Astrocyte (in vitro differentiated cells and primary cell): ENCODE data around the gene WASF2. TPM values are rescaled to one million over a fixed set of nuclear protein-coding genes. Genes with fewer than 3 reads are reported as not detected.

Experiments
- DNase-seq: peaks from one replicate; pipeline ENCODE4 v3.0.0-alpha.2; 2010; ENCODE audit warnings: low read depth
- FAIRE-seq: peaks from 2 replicates; lab custom pipeline; 2011; peaks lifted over from hg19 to GRCh38; lab: Jason Lieb, UNC
- H2AFZ ChIP-seq: 2 replicates; pipeline ENCODE4 v1.6.0; 2012; ENCODE audit warnings: low read depth, low read length, inconsistent platforms
- H3K27ac ChIP-seq: 2 replicates; pipeline ENCODE4 v1.5.1; 2011; ENCODE audit warnings: low read depth, low read length, inconsistent platforms
- H3K27me3 ChIP-seq: 2 replicates; pipeline ENCODE4 v1.6.0; 2011; ENCODE audit warnings: low read length, inconsistent platforms; ENCODE audit not compliant: insufficient read depth
- H3K36me3 ChIP-seq: 2 replicates; pipeline ENCODE4 v1.5.1; 2011; ENCODE audit warnings: low read length, inconsistent platforms; ENCODE audit not compliant: insufficient read depth
- H3K4me1 ChIP-seq: 2 replicates; pipeline ENCODE4 v1.5.1; 2011; ENCODE audit warnings: low read length, inconsistent platforms; ENCODE audit not compliant: insufficient read depth
- H3K4me2 ChIP-seq: 2 replicates; pipeline ENCODE4 v1.6.0; 2012; ENCODE audit warnings: low read length, inconsistent platforms
- H3K4me3 ChIP-seq: 2 replicates; pipeline ENCODE4 v1.5.1; 2011; ENCODE audit warnings: low read depth, mild to moderate bottlenecking, low read length, inconsistent platforms; ENCODE audit not compliant: insufficient read depth
- H3K79me2 ChIP-seq: 2 replicates; pipeline ENCODE4 v1.6.0; 2012; ENCODE audit warnings: mild to moderate bottlenecking, low read length, inconsistent platforms; ENCODE audit not compliant: insufficient read depth
- H3K9ac ChIP-seq: 2 replicates; pipeline ENCODE4 v1.6.0; 2012; ENCODE audit warnings: mild to moderate bottlenecking, low read length, inconsistent platforms
- H3K9me3 ChIP-seq: 2 replicates; pipeline ENCODE4 v1.5.1; 2012; ENCODE audit warnings: low read depth, mild to moderate bottlenecking, low read length, inconsistent platforms; ENCODE audit not compliant: insufficient read depth
- H4K20me1 ChIP-seq: 2 replicates; pipeline ENCODE4 v1.6.0; 2012; ENCODE audit warnings: low read length, inconsistent platforms; ENCODE audit not compliant: insufficient read depth
- H3K27ac Mint-ChIP-seq: one replicate; pipeline ENCODE4 v1.8.0; 2021; ENCODE audit warnings: mild to moderate bottlenecking, mixed read lengths; ENCODE audit not compliant: unreplicated experiment
- H3K27me3 Mint-ChIP-seq: one replicate; pipeline ENCODE4 v1.8.0; 2021; ENCODE audit warnings: low read depth, mixed read lengths; ENCODE audit not compliant: unreplicated experiment
- H3K36me3 Mint-ChIP-seq: one replicate; pipeline ENCODE4 v1.8.0; 2021; ENCODE audit warnings: low read depth, mixed read lengths; ENCODE audit not compliant: unreplicated experiment
- H3K4me1 Mint-ChIP-seq: one replicate; pipeline ENCODE4 v1.8.0; 2021; ENCODE audit warnings: low read depth, mixed read lengths; ENCODE audit not compliant: unreplicated experiment
- H3K4me3 Mint-ChIP-seq: one replicate; pipeline ENCODE4 v1.8.0; 2021; ENCODE audit warnings: mild to moderate bottlenecking, moderate library complexity, mixed read lengths; ENCODE audit not compliant: unreplicated experiment
- H3K9me3 Mint-ChIP-seq: one replicate; pipeline ENCODE4 v1.8.0; 2021; ENCODE audit warnings: mild to moderate bottlenecking, mixed read lengths; ENCODE audit not compliant: unreplicated experiment
- EZH2 ChIP-seq: IDR thresholded peaks from 2 replicates; pipeline ENCODE4 v1.6.1; 2012; ENCODE audit warnings: mild to moderate bottlenecking, low read length, inconsistent platforms; ENCODE audit not compliant: insufficient read depth
- total RNA-seq: library from RNA; stranded (reverse); gene quantifications from 2 replicates; pipeline ENCODE4 v1.2.1, GENCODE V29; 2021
- TF ChIP-seq, protein P1 (sequence below): IDR thresholded peaks from 2 replicates; pipeline ENCODE4 v1.5.1; 2011; ENCODE audit warnings: low read depth, mild to moderate bottlenecking, inconsistent platforms, low read length, moderate library complexity; ENCODE audit not compliant: insufficient read depth

The WASF2 gene
- total RNA-seq, 1 donor from 2014 or later: 86.9 TPM

DNA sequence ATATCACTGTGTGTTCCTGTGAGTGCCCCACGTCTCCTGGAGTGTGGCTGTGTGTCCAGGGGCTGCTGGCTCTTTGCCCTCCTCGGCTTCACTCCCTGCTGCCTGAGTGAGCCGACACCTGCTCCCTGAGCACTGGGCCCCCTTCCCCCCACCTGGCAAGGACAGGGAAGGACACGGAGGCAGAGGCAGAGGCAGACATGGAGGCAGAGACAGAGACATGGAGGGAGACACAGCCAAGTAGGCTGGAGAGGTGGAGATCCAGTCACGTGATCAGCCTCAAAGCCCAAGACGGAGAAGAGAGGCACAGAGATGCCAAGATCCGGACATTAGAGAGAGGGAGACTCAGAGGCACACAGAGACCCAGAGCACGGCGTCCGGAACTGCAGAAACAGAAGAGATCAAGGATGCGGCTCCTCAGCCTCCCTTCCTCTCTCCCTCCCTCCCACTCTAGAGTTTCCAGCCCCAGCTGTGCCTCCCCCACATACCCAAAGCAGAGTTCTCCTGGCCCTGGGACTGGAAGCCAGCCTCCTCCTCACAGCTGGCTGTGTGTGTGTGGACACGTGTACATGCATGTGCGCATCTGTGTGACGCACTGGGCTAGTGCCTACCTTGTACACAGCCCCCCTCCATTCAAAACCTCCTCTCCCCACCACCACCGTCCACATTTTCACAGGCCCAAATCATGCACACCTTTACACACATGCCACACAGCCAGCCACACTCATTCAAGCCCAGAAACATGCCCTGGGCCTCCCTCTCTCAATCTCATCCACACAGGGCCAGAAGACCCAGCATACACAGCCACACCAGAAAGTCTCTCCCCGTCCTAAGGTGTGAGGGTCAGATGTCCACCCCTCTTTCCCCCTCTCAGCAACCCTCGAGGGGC, 39.1 kb upstream of the WASF2 start:
- Histone ChIP-seq H3K4me1 (peaks cover 17% of the 10 kb centered on the region), H4K20me1 (peaks cover 10% of the 10 kb centered on the region), H3K36me3 (no peaks in the 10 kb centered on the region), H3K4me3 (no peak overlapping the region), H3K27me3 (peaks cover 3% of the 10 kb centered on the region), H3K9me3 (no peaks in the 10 kb centered on the region), H3K27ac (no peak overlapping the region), H2AFZ (no peak overlapping the region), H3K4me2 (peak overlapping the region; percentile 80), H3K9ac (peak overlapping the region; percentile 26), H3K79me2 (no peaks in the 10 kb centered on the region)
- peak overlapping the region; percentile 71 for H3K4me3 Mint-ChIP-seq
- DNase-seq (no peak), FAIRE-seq (peak; percentile 49)
- no peaks in the 10 kb centered on the region for H3K27me3 Mint-ChIP-seq
- peak overlapping the region; percentile 93 for H3K27ac Mint-ChIP-seq
- H3K9me3 Mint-ChIP-seq: peaks cover 3% of the 10 kb centered on the region
- peaks cover 21% of the 10 kb centered on the region for H3K36me3 Mint-ChIP-seq
- peaks cover 39% of the 10 kb centered on the region for H3K4me1 Mint-ChIP-seq
- TF ChIP-seq EZH2: no peak
- TF ChIP-seq, protein P1, sequence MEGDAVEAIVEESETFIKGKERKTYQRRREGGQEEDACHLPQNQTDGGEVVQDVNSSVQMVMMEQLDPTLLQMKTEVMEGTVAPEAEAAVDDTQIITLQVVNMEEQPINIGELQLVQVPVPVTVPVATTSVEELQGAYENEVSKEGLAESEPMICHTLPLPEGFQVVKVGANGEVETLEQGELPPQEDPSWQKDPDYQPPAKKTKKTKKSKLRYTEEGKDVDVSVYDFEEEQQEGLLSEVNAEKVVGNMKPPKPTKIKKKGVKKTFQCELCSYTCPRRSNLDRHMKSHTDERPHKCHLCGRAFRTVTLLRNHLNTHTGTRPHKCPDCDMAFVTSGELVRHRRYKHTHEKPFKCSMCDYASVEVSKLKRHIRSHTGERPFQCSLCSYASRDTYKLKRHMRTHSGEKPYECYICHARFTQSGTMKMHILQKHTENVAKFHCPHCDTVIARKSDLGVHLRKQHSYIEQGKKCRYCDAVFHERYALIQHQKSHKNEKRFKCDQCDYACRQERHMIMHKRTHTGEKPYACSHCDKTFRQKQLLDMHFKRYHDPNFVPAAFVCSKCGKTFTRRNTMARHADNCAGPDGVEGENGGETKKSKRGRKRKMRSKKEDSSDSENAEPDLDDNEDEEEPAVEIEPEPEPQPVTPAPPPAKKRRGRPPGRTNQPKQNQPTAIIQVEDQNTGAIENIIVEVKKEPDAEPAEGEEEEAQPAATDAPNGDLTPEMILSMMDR: no peak

DNA sequence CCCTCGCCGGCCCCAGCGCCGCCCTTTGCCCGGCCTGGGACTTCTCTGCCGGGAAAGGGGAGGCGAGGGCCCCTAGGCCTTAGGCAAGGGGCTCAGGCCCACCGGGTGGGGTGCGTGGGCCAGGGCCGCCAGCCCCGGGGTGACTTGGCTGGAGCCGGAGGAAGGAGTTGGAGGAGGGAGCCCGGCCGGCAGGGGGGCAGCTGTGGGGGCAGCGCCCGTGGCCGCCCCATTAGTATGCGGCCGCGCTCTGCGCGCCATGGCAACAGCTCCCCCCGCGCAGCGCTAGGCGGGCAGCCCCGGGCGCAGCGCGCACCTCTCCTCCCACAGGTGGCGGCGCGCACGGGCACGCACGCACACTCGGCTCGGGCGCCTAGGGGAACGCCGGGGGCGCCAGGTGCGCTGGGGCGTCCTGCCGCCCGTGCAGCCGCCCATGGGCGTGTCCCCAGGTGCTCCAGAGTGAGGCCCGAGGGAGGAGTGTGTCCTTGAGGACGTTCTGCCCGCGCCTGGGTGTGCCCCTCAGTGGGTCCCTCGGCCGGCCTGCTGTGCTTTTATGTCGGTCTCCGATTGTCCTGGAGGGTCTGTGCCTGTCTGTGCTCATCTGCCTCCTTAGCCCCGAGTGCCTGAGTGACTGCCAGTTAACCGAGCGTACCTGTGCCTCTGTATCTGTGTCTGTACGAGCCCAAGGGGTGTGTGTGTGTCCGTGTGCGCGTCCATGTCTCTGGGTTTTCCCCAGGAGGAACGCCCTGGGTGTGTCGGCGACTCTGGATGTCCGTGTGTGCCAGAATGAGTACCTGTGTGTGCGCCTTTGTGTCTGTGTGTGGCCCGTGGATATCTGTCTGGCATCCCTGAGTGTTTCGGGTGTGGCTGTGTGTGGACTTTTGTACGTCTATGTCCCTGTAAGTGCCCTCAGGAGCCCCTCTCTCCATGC, 38.2 kb upstream of the WASF2 start:
- peaks cover 45% of the 10 kb centered on the region for H3K4me1 Mint-ChIP-seq
- H3K27me3 Mint-ChIP-seq: no peaks in the 10 kb centered on the region
- DNase-seq: no peak
- FAIRE-seq: no peak
- no peaks in the 10 kb centered on the region for H3K9me3 ChIP-seq
- peak overlapping the region; percentile 26 for H3K9ac ChIP-seq
- H3K4me3 ChIP-seq: peak overlapping the region; percentile 47
- H3K4me1 ChIP-seq: peaks cover 17% of the 10 kb centered on the region
- H2AFZ ChIP-seq: peak overlapping the region; percentile 39
- H3K27ac ChIP-seq: no peak overlapping the region
- H3K4me2 ChIP-seq: peak overlapping the region; percentile 80
- H3K36me3 ChIP-seq: no peaks in the 10 kb centered on the region
- peak overlapping the region; percentile 93 for H3K27ac Mint-ChIP-seq
- H3K9me3 Mint-ChIP-seq: peaks cover 3% of the 10 kb centered on the region
- peaks cover 17% of the 10 kb centered on the region for H3K36me3 Mint-ChIP-seq
- peaks cover 10% of the 10 kb centered on the region for H4K20me1 ChIP-seq
- H3K27me3 ChIP-seq: peaks cover 3% of the 10 kb centered on the region
- H3K4me3 Mint-ChIP-seq: peak overlapping the region; percentile 27
- TF ChIP-seq, protein P1: no peak
- TF ChIP-seq EZH2: no peak
- H3K79me2 ChIP-seq: no peaks in the 10 kb centered on the region
